ENCODE data around the gene GPR176. TPM values are rescaled to one million over a fixed set of nuclear protein-coding genes. Genes with fewer than 3 reads are reported as not detected.

Gene GPR176
- total RNA-seq, 2 experiments from 2014 or later = 0.57 TPM; not detected in 1

- DNase-seq (ENCODE audit: low spot score) = no peak
- Histone ChIP-seq H3K79me2 (ENCODE audit: insufficient read depth, low read depth, low read length) (no peaks in the 10 kb centered on the region), H3K36me3 (ENCODE audit: insufficient read depth, low read length) (no peaks in the 10 kb centered on the region), H3K27ac (ENCODE audit: low read depth, low read length, poor library complexity, severe bottlenecking) (no peak overlapping the region), H3K4me2 (ENCODE audit: low read length) (no peak overlapping the region), H4K20me1 (ENCODE audit: insufficient read depth, low read length) (no peaks in the 10 kb centered on the region), H3K4me3 (ENCODE audit: low read depth, low read length, poor library complexity, severe bottlenecking) (no peak overlapping the region), H3K9me2 (ENCODE audit: insufficient read depth, low read length) (no peaks in the 10 kb centered on the region), H3K9me3 (ENCODE audit: low read length) (no peaks in the 10 kb centered on the region), H3K4me1 (ENCODE audit: insufficient read depth, low read length, poor library complexity, severe bottlenecking) (no peaks in the 10 kb centered on the region), H2AFZ (ENCODE audit: low read length) (no peak overlapping the region)
- POLR2A ChIA-PET = interaction anchor here (0.7 kb wide), 1 partner anchor 9 kb away, joined by 3 read pairs; no protein-coding TSS in a partner anchor
- CTCF ChIA-PET (ENCODE audit: unreplicated experiment) = no interaction called here
- TF ChIP-seq EZH2phosphoT487 (IDR thresholded peaks at IDR 0.05; ENCODE audit: borderline replicate concordance, low read depth, low read length) = no peak
- no peak for TF ChIP-seq CTCF (conservative IDR thresholded peaks at IDR 0.05; ENCODE audit: low read length)
- intact Hi-C loops (cut with micrococcal nuclease; ENCODE audit: unreplicated experiment) = no loop called here
- no TSS peak for BruUV-seq (replicated peaks)
Observed at GRCh38 chr15:39792025-39792843, 127.8 kb downstream of the GPR176 start.

- Histone ChIP-seq H3K9me3 (ENCODE audit: low read length) (no peaks in the 10 kb centered on the region), H4K20me1 (ENCODE audit: insufficient read depth, low read length) (no peaks in the 10 kb centered on the region), H3K79me2 (ENCODE audit: insufficient read depth, low read depth, low read length) (no peaks in the 10 kb centered on the region), H3K4me2 (ENCODE audit: low read length) (no peak overlapping the region), H3K9me2 (ENCODE audit: insufficient read depth, low read length) (no peaks in the 10 kb centered on the region), H3K36me3 (ENCODE audit: insufficient read depth, low read length) (no peaks in the 10 kb centered on the region), H2AFZ (ENCODE audit: low read length) (no peak overlapping the region), H3K4me3 (ENCODE audit: low read depth, low read length, poor library complexity, severe bottlenecking) (no peak overlapping the region), H3K4me1 (ENCODE audit: insufficient read depth, low read length, poor library complexity, severe bottlenecking) (peaks cover under 1% of the 10 kb centered on the region), H3K27ac (ENCODE audit: low read depth, low read length, poor library complexity, severe bottlenecking) (no peak overlapping the region)
- intact Hi-C loops (cut with micrococcal nuclease; ENCODE audit: unreplicated experiment) = loop anchor here (2.0 to 10.0 kb wide), 4 partner anchors 88 to 483 kb away; partner anchors contain the start of genes BMF and BUB1B
- ChIA-PET POLR2A (interaction anchor here (0.6 to 1.3 kb wide), 4 partner anchors 10 to 266 kb away, joined by 3 read pairs; no protein-coding TSS in a partner anchor), CTCF (ENCODE audit: unreplicated experiment) (no interaction called here)
- TF ChIP-seq EZH2phosphoT487 (IDR thresholded peaks at IDR 0.05; ENCODE audit: borderline replicate concordance, low read depth, low read length) (no peak), CTCF (conservative IDR thresholded peaks at IDR 0.05; ENCODE audit: low read length) (no peak)
- BruUV-seq (replicated peaks) = no TSS peak
- DNase-seq (ENCODE audit: low spot score) = no peak
Observed at GRCh38 chr15:39789736-39790135, 130.3 kb downstream of the GPR176 start.

All from OCI-LY7 (cell line).